NCI-H2196 treated with DMSO at 0.1 percent for 48 hours (cell line): ENCODE results near the gene WDFY2.

Source experiments
- DNase-seq: peaks from one replicate; lab custom pipeline; 2025; ENCODE audit not compliant: unreplicated experiment; lab: John Stamatoyannopoulos, UW

Gene WDFY2

GRCh38 chr13:51659276-51660127, 75.2 kb downstream of the WDFY2 start:
- no peak for DNase-seq

GRCh38 chr13:51660813-51661212, 76.6 kb downstream of the WDFY2 start:
- no peak for DNase-seq

GRCh38 chr13:51663973-51664957, 80.0 kb downstream of the WDFY2 start:
- no peak for DNase-seq

- DNase-seq, result no peak
Measured at GRCh38 chr13:51665456-51665855, 81.2 kb downstream of the WDFY2 start.

GRCh38 chr13:51666374-51666773, 82.1 kb downstream of the WDFY2 start:
- no peak for DNase-seq

GRCh38 chr13:51666839-51667238, 82.6 kb downstream of the WDFY2 start:
- no peak for DNase-seq

GRCh38 chr13:51668580-51669195, 84.4 kb downstream of the WDFY2 start:
- DNase-seq, result no peak

GRCh38 chr13:51673165-51673564, 88.9 kb downstream of the WDFY2 start:
- DNase-seq, result no peak

- DNase-seq, result peak; percentile 1
Measured at GRCh38 chr13:51674276-51674675, 90.0 kb downstream of the WDFY2 start.

- no peak for DNase-seq
Measured at GRCh38 chr13:51675385-51675784, 91.1 kb downstream of the WDFY2 start.

GRCh38 chr13:51675877-51676276, 91.6 kb downstream of the WDFY2 start:
- no peak for DNase-seq

- no peak for DNase-seq
Measured at GRCh38 chr13:51676739-51677138, 92.5 kb downstream of the WDFY2 start.

GRCh38 chr13:51678420-51678819, 94.2 kb downstream of the WDFY2 start:
- no peak for DNase-seq

GRCh38 chr13:51679616-51680015, 95.4 kb downstream of the WDFY2 start:
- no peak for DNase-seq

GRCh38 chr13:51681037-51681678, 96.9 kb downstream of the WDFY2 start:
- no peak for DNase-seq

- DNase-seq, result no peak
Measured at GRCh38 chr13:51682686-51683085, 98.4 kb downstream of the WDFY2 start.

GRCh38 chr13:51683597-51683996, 99.3 kb downstream of the WDFY2 start:
- DNase-seq, result no peak

- no peak for DNase-seq
Measured at GRCh38 chr13:51684076-51684475, 99.8 kb downstream of the WDFY2 start.

GRCh38 chr13:51687947-51688714, 103.9 kb downstream of the WDFY2 start:
- DNase-seq, result no peak
